ENCODE measurements around the gene RGS7.

- TF ChIP-seq CTCF (IDR thresholded peaks at IDR 0.05) (no peak), POLR2A (IDR thresholded peaks at IDR 0.05) (no peak)
Observed at GRCh38 chr1:241316372-241316771, 40.6 kb downstream of the RGS7 start.

Data from vagina (tissue), 2 donors.